Measurements from ENCODE around the gene DVL2. TPM values are rescaled to one million over a fixed set of nuclear protein-coding genes. Genes with fewer than 3 reads are reported as not detected.

The DVL2 gene
- polyA plus RNA-seq, 1 experiment: 5.1 TPM

DNA sequence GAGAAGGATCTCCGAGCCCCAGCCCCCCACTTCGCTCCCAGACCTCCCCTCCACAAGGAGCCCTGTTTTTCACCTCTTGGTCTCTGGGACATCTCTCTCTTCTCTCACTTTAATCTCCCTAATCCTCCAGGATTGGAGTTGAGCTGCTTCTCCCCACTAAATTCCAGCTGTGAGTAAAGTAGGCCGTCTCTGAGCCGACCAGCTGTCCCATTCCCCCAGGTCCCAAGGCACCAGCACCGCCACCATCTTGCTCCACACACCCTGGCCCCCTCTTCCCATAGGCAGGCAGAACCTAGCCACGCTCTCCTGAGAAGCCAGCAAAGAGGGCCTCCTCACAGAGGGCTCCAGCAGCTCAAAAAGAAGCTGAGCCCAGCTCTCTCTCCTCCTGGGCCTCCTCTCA lies 15.6 kb downstream of the DVL2 start:
- no peak for DNase-seq (ENCODE audit: low read depth, low spot score)
- Histone ChIP-seq H3K9me3 (ENCODE audit: control insufficient read depth, insufficient read depth, low read length) (no peaks in the 10 kb centered on the region; the same call in 1 of the 2 replicates), H3K27ac (ENCODE audit: low read depth, low read length) (no peak overlapping the region), H3K4me3 (ENCODE audit: low read depth, low read length) (no peak overlapping the region), H3K27me3 (ENCODE audit: control insufficient read depth, insufficient read depth, low read length) (no peaks in the 10 kb centered on the region)
- POLR2A ChIA-PET: interaction anchor here (0.7 to 4.2 kb wide), 2 partner anchors 15 to 136 kb away, joined by 3 to 42 read pairs; partner anchors contain the start of genes DVL2 and TMEM95
- TF ChIP-seq, protein P1, sequence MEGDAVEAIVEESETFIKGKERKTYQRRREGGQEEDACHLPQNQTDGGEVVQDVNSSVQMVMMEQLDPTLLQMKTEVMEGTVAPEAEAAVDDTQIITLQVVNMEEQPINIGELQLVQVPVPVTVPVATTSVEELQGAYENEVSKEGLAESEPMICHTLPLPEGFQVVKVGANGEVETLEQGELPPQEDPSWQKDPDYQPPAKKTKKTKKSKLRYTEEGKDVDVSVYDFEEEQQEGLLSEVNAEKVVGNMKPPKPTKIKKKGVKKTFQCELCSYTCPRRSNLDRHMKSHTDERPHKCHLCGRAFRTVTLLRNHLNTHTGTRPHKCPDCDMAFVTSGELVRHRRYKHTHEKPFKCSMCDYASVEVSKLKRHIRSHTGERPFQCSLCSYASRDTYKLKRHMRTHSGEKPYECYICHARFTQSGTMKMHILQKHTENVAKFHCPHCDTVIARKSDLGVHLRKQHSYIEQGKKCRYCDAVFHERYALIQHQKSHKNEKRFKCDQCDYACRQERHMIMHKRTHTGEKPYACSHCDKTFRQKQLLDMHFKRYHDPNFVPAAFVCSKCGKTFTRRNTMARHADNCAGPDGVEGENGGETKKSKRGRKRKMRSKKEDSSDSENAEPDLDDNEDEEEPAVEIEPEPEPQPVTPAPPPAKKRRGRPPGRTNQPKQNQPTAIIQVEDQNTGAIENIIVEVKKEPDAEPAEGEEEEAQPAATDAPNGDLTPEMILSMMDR (IDR thresholded peaks at IDR 0.05; ENCODE audit: low read depth, low read length): no peak
- CTCF ChIA-PET: interaction anchor here (2.1 kb wide), 1 partner anchor 173 kb away, joined by 10 read pairs; no protein-coding TSS in a partner anchor

DNA sequence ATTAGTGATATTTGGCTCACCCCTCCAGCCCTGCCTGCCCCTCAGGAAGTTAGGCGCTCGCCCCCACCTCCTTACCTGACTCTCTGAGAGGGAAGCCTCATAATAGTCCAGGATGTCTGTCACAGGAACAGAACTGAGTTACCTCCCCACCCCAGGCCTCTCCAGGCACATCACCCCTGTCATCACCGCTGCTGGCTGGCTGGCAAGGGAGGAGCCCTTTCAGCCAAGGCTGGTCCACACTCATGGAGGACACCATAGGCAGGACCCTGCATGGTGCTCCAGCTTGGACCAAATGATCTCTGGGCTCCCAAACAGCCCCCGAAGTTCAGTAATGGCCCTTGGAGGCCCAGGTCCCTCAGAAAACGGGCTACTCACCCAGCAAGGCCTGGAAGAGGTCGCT lies 16.2 kb downstream of the DVL2 start:
- TF ChIP-seq, protein P1 (IDR thresholded peaks at IDR 0.05; ENCODE audit: low read depth, low read length): no peak
- CTCF ChIA-PET: interaction anchor here (1.7 kb wide), 1 partner anchor 172 kb away, joined by 5 read pairs; no protein-coding TSS in a partner anchor
- DNase-seq (ENCODE audit: low read depth, low spot score): no peak
- POLR2A ChIA-PET: no interaction called here
- H3K4me3 ChIP-seq (ENCODE audit: low read depth, low read length): peak overlapping the region; percentile 72
- H3K9me3 ChIP-seq (ENCODE audit: control insufficient read depth, insufficient read depth, low read length): no peaks in the 10 kb centered on the region; the same call in 1 of the 2 replicates
- H3K27me3 ChIP-seq (ENCODE audit: control insufficient read depth, insufficient read depth, low read length): no peaks in the 10 kb centered on the region
- H3K27ac ChIP-seq (ENCODE audit: low read depth, low read length): peak overlapping the region; percentile 52

DNA sequence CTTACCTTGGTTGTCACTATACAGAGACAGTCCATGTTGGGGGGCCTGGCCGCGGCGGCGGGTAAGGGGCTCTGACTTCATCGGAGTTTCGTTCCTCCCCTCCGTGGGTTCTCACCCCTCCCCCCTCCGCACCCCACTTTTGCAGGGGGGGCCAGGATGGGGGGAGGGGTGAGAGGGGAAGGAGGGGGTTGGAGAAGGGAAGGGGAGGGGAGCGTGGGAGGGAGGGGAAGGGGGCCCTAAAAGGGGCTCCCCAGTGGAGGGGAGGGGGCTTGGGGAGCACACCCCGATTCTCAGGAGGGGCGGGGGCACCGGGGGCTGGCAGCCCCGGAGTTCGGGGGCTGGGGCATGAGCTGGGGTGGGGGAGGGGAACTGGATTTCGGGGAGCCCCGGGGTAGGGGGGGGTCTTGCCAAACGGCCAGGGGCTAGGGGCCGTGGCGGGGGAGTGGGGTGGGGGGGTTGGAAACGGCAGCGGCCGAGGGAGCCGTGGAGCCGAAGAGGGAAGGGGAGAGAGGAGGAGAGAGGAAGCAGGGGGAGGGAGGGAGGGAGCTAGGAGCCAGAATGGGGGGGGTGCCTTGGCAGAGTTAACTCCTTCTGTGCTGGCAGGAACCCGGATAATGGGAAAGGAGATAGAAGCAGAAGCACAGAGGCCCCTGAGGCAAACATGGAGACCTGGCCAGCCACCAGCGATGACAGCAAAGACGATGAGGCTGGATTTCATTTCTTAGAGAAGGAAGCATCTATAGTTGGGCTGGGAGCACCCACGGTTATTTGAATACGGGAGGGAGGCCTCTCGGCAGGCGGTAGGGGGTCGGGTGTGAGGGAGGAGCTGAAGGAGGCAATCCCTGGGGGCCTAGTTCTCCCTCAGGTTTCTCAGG lies 17.0 kb downstream of the DVL2 start:
- ChIA-PET CTCF (interaction anchor here (0.7 to 1.7 kb wide), 2 partner anchors 25 to 171 kb away, joined by 3 to 5 read pairs; no protein-coding TSS in a partner anchor), POLR2A (no interaction called here)
- TF ChIP-seq, protein P1 (IDR thresholded peaks at IDR 0.05; ENCODE audit: low read depth, low read length): no peak
- Histone ChIP-seq H3K27me3 (ENCODE audit: control insufficient read depth, insufficient read depth, low read length) (no peaks in the 10 kb centered on the region), H3K9me3 (ENCODE audit: control insufficient read depth, insufficient read depth, low read length) (no peaks in the 10 kb centered on the region; the same call in 1 of the 2 replicates), H3K4me3 (ENCODE audit: low read depth, low read length) (peak overlapping the region; percentile 72), H3K27ac (ENCODE audit: low read depth, low read length) (peak overlapping the region; percentile 52)
- no peak for DNase-seq (ENCODE audit: low read depth, low spot score)

DNA sequence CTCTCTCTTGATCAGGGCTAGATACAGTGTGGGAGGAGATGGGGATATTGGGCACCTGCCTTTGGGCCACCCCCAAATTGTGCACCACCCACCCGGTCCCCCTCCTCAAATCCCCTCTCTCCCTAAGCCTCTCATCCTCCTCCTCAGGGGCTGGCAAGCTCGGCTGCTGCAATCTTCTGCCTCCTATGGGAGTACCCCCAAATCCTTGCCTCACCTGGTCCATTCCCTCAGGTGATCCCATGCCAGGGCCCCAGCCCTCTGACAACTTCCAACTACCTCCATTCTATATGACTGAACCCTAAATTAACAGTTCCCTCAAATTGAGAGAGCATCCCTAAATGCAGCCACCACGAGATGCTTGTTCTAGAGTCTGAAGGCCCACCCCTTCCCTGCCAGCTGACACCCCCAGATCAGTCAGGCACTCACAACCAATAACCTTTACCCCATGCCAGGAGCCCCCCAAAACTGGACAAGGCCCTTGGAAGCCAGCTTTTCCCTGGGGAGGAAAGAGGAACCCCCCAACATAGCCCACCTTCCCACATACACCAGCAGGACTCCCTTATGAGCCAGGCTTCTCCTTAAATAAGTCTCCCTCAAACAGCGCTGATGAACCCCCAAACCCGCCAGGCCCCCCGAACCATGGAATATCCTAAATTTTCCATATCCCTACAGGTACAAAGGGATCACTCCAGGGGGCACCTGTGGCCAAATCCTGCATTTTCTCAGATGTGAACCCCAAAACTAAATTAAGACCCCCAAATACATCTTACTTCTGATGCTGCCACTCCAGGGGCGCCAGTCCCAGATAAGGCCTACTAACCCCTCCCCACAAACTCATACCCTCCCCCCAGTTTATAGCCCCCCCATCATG lies 17.8 kb downstream of the DVL2 start:
- H3K9me3 ChIP-seq (ENCODE audit: control insufficient read depth, insufficient read depth, low read length): no peaks in the 10 kb centered on the region; the same call in 1 of the 2 replicates
- no peak for DNase-seq (ENCODE audit: low read depth, low spot score)
- H3K27me3 ChIP-seq (ENCODE audit: control insufficient read depth, insufficient read depth, low read length): no peaks in the 10 kb centered on the region
- H3K27ac ChIP-seq (ENCODE audit: low read depth, low read length): peak overlapping the region; percentile 39
- peak overlapping the region; percentile 72 for H3K4me3 ChIP-seq (ENCODE audit: low read depth, low read length)
- POLR2A ChIA-PET: no interaction called here
- TF ChIP-seq, protein P1 (IDR thresholded peaks at IDR 0.05; ENCODE audit: low read depth, low read length): no peak
- CTCF ChIA-PET: interaction anchor here (1.7 kb wide), 1 partner anchor 171 kb away, joined by 5 read pairs; no protein-coding TSS in a partner anchor

Data from AG04450 (cell line).